Tibial artery (tissue), 4 donors: ENCODE data around the gene FHOD1.

ENCODE experiments used
- DNase-seq, 2 donors: peaks; one replicate each; pipeline ENCODE4 v3.0.0-alpha.2; 2019
- H3K27ac ChIP-seq, 2 donors: fragments of 200-600 bp; sonication (generic) in 1 of 2; 1 replicate in 1 of 2; 2 replicates in 1 of 2; pipeline ENCODE4 v1.5.1; 2018 to 2019; ENCODE audit warnings: mild to moderate bottlenecking in 1 of 2
- H3K27me3 ChIP-seq, 2 donors: fragments of 200-600 bp; sonication (generic) in 1 of 2; one replicate each; pipeline versions ENCODE4 v1.5.1 to v1.6.0; 2016 to 2019
- H3K36me3 ChIP-seq, 3 donors: fragments of 200-600 bp; sonication (generic) in 2 of 3; one replicate each; pipeline ENCODE4 v1.5.1; 2016 to 2019; ENCODE audit warnings: mild to moderate bottlenecking in 2 of 3
- H3K4me1 ChIP-seq, 4 donors: fragments of 200-600 bp; sonication (generic) in 2 of 4; 1 replicate in 3 of 4; 2 replicates in 1 of 4; pipeline ENCODE4 v1.5.1; 2016 to 2019
- H3K4me3 ChIP-seq, 2 donors: fragments of 200-600 bp; sonication (generic) in 1 of 2; 1 replicate in 1 of 2; 2 replicates in 1 of 2; pipeline ENCODE4 v1.5.1; 2018 to 2019; ENCODE audit warnings: mild to moderate bottlenecking in 2 of 2
- H3K9me3 ChIP-seq, 3 donors: fragments of 200-600 bp; sonication (generic) in 1 of 3; one replicate each; pipeline ENCODE4 v1.5.1; 2016 to 2019
- intact Hi-C: fragments of 100-400 bp; cut with DNase I; formaldehyde crosslinking; loops from one replicate; pipeline ENCODE4 v1.15.0; 2023; ENCODE audit warnings: low total_unique reads
- TF ChIP-seq, protein P1 (sequence below), 2 experiments: fragments of 200-600 bp in 1 of 2; fragments of 450-650 bp in 1 of 2; IDR thresholded peaks; one replicate each; pipeline ENCODE4 v1.5.1; 2017 to 2019; ENCODE audit warnings: antibody characterized with exemption in 2 of 2, mild to moderate bottlenecking in 1 of 2, moderate library complexity in 1 of 2

FHOD1 gene

DNA sequence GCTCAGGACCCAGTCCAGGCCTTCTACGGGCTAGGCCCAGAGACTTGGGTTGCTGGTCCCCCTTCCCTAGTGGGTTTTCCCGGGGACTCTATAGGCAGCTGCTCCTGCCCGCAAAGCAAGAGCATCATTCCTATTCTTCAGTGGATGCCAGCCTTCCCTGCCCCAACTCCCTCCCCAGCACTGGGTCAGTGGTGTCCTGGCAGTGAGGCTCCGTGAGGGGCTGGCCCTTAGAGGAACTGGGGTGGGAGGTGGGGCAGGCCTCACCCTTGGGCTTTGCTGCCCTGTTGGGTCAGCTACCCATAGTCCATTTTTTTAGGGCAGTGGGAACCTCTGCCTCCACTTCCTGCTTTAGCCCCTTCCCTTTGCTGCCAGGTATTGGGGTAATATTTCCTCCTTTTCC is 24.2 kb upstream of the FHOD1 start:
- TF ChIP-seq, protein P1, sequence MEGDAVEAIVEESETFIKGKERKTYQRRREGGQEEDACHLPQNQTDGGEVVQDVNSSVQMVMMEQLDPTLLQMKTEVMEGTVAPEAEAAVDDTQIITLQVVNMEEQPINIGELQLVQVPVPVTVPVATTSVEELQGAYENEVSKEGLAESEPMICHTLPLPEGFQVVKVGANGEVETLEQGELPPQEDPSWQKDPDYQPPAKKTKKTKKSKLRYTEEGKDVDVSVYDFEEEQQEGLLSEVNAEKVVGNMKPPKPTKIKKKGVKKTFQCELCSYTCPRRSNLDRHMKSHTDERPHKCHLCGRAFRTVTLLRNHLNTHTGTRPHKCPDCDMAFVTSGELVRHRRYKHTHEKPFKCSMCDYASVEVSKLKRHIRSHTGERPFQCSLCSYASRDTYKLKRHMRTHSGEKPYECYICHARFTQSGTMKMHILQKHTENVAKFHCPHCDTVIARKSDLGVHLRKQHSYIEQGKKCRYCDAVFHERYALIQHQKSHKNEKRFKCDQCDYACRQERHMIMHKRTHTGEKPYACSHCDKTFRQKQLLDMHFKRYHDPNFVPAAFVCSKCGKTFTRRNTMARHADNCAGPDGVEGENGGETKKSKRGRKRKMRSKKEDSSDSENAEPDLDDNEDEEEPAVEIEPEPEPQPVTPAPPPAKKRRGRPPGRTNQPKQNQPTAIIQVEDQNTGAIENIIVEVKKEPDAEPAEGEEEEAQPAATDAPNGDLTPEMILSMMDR (IDR thresholded peaks at IDR 0.05) = no peak

DNA sequence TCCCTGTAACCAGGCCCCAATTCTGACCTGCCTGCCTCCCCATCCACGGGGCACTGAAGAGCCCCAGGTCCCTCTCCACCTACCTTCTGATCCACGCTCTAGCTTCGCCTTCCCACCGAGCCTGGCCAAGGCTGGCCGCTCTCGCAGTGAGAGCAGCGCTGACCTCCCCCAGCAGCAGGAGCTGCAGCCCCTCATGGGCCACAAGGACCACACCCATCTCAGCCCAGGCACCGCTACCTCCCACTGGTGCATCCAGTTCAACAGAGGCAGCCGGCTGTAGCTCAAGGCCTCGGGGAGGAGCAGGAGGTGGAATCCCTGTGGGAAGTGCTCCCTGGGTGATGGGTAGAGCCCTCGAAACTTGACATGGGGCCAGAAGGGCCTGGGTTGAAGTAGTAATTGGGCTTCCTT is 23.7 kb upstream of the FHOD1 start:
- TF ChIP-seq, protein P1 (IDR thresholded peaks at IDR 0.05) = no peak
- H3K4me1 ChIP-seq = no peaks in the 10 kb centered on the region
- DNase-seq = no peak
- H3K9me3 ChIP-seq = no peaks in the 10 kb centered on the region
- H3K27ac ChIP-seq = no peak overlapping the region
- no peak overlapping the region for H3K4me3 ChIP-seq
- H3K27me3 ChIP-seq = peaks cover 0 to 5% of the 10 kb centered on the region in 2 donors
- H3K36me3 ChIP-seq = no peaks in the 10 kb centered on the region
- intact Hi-C loops = no loop called here

More for the DNA sequence above, 24.2 kb upstream of the FHOD1 start:
- Histone ChIP-seq H3K27ac (no peak overlapping the region), H3K4me1 (peaks cover 0 to 2% (median 0%) of the 10 kb centered on the region in 4 donors), H3K36me3 (no peaks in the 10 kb centered on the region), H3K4me3 (no peak overlapping the region), H3K9me3 (no peaks in the 10 kb centered on the region), H3K27me3 (peaks cover 0 to 5% of the 10 kb centered on the region in 2 donors)
- intact Hi-C loops = no loop called here
- DNase-seq = no peak

DNA sequence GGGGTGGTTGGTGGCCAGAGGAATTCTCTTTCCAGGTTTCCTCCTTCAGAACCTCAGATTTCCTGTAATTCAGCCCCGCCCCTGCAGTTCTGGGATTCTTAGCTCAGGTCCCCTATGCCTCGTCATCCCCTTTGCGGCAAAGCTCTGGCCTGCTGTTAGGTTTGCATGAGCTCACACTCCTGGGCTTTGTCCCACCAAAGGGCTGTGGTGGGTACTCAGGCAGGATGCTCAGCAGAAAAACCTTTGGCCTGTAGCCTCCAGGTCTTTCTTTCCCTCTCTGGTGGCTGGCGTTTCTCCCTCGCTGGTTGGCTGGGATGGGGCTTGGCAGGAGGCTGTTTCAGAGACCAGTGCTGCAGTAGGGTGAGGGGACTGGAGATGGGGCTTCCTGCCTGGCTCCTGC is 22.5 kb upstream of the FHOD1 start:
- peaks cover 0 to 5% of the 10 kb centered on the region in 2 donors for H3K27me3 ChIP-seq
- DNase-seq = no peak
- H3K27ac ChIP-seq = no peak overlapping the region
- H3K4me1 ChIP-seq = no peaks in the 10 kb centered on the region
- intact Hi-C loops = no loop called here
- TF ChIP-seq, protein P1 (IDR thresholded peaks at IDR 0.05) = no peak
- H3K4me3 ChIP-seq = no peak overlapping the region
- H3K9me3 ChIP-seq = no peaks in the 10 kb centered on the region
- no peaks in the 10 kb centered on the region for H3K36me3 ChIP-seq

- DNase-seq = peak; percentile 83 to 85
- Histone ChIP-seq H3K27ac (no peak overlapping the region), H3K4me1 (no peaks in the 10 kb centered on the region), H3K9me3 (no peaks in the 10 kb centered on the region), H3K36me3 (no peaks in the 10 kb centered on the region), H3K4me3 (no peak overlapping the region), H3K27me3 (peaks cover 0 to 12% of the 10 kb centered on the region in 2 donors)
- TF ChIP-seq, protein P1 (IDR thresholded peaks at IDR 0.05) = no peak
- intact Hi-C loops = no loop called here
These were observed 20.9 kb upstream of the FHOD1 start for GRCh38 chr16:67268136-67268579.

DNA sequence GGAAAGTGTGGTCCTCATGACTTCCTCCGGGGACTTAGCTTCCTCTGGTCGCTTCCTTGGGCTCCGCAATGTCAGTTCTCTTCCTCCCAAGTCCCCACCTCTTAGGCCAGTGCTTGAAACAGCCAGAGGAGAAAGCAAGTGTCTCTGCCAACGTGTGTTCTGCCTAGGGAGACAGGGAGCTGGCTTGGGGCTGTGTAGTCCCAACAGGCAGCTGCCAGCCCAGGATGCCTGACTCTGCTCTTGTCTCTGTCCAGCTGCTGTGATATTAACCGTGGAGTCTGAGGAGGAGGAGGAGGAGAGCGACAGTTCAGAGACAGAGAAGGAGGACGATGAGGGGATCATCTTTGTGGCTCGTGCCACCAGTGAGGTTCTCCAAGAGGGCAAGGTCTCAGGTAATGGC is 18.6 kb upstream of the FHOD1 start:
- H3K9me3 ChIP-seq = no peaks in the 10 kb centered on the region
- peak in 1 of 2 donors; percentile 6 for DNase-seq
- TF ChIP-seq, protein P1 (IDR thresholded peaks at IDR 0.05) = no peak
- no peak overlapping the region for H3K27ac ChIP-seq
- intact Hi-C loops = no loop called here
- no peak overlapping the region for H3K4me3 ChIP-seq
- H3K36me3 ChIP-seq = no peaks in the 10 kb centered on the region
- no peaks in the 10 kb centered on the region for H3K4me1 ChIP-seq
- H3K27me3 ChIP-seq = peaks cover 0 to 14% of the 10 kb centered on the region in 2 donors

GRCh38 chr16:67264866-67265265 is 17.6 kb upstream of the FHOD1 start:
- Histone ChIP-seq H3K4me1 (no peaks in the 10 kb centered on the region), H3K27ac (no peak overlapping the region), H3K27me3 (peaks cover 0 to 14% of the 10 kb centered on the region in 2 donors), H3K4me3 (no peak overlapping the region), H3K9me3 (no peaks in the 10 kb centered on the region), H3K36me3 (no peaks in the 10 kb centered on the region)
- TF ChIP-seq, protein P1 (IDR thresholded peaks at IDR 0.05) = no peak
- intact Hi-C loops = no loop called here
- peak in 1 of 2 donors; percentile 4 for DNase-seq
